Pancreas (tissue), 10 donors: ENCODE data around the gene CCSAP. TPM values are rescaled to one million over a fixed set of nuclear protein-coding genes. Genes with fewer than 3 reads are reported as not detected.

Experiments
- ATAC-seq, 4 donors: fragments of 200-7000 bp; cut with Tn5 transposase; one replicate each; pipeline versions ENCODE4 v1.8.0 to v1.9.1; 2020; ENCODE audit warnings: mild to moderate bottlenecking in 4 of 4, moderate library complexity in 4 of 4
- DNase-seq, 6 donors: peaks; one replicate each; pipeline ENCODE4 v3.0.0-alpha.2; 2020
- FAIRE-seq: peaks from 2 replicates; lab custom pipeline; 2012; peaks lifted over from hg19 to GRCh38; lab: Jason Lieb, UNC
- H3K27ac ChIP-seq, 4 donors: fragments of 200-600 bp; sonication (generic); 1 replicate in 3 of 4; 2 replicates in 1 of 4; pipeline versions ENCODE4 v1.5.0 to v1.8.0; 2020
- H3K27me3 ChIP-seq, 4 donors: fragments of 200-600 bp; one replicate each; pipeline ENCODE4 v1.8.0; 2021
- H3K36me3 ChIP-seq, 3 donors: fragments of 200-600 bp; sonication (generic) in 1 of 3; one replicate each; pipeline versions ENCODE4 v1.5.0 to v1.8.0; 2020 to 2021
- H3K4me1 ChIP-seq, 3 donors: fragments of 200-600 bp; one replicate each; pipeline ENCODE4 v1.8.0; 2021
- H3K4me3 ChIP-seq, 4 donors: fragments of 200-600 bp; sonication (generic) in 2 of 4; one replicate each; pipeline versions ENCODE4 v1.5.0 to v1.8.0; 2020 to 2021
- H3K9me3 ChIP-seq, 4 donors: fragments of 200-600 bp; one replicate each; pipeline ENCODE4 v1.8.0; 2021
- WGBS, 2 donors: extraction: QIAGEN DNeasy Blood & Tissue Kit; methylation state at CpG; one replicate each; pipeline ENCODE4 v1.1.7; 2013; 5-methylcytosine and 5-hydroxymethylcytosine counted together
- intact Hi-C, 3 donors: fragments of 100-400 bp; cut with DNase I; formaldehyde crosslinking; loops; one replicate each; pipeline versions ENCODE4 v1.11.1 to v1.14.2; 2022
- polyA plus RNA-seq, 2 donors: library from polyadenylated mRNA; stranded (reverse); fragments of 200-250 nt; gene quantifications; one replicate each; pipeline ENCODE4 v1.2.3, GENCODE V29; 2013
- total RNA-seq, 6 donors: library from RNA; stranded (reverse); fragmentation: NEBNext Ultra II Directional in 4 of 6; extraction: Animal tissue kit (Norgen Biotek cat#: 25700) in 4 of 6; gene quantifications; one replicate each; pipeline versions ENCODE4 v1.2.1 to v1.2.4, GENCODE V29; 2021 to 2023
- TF ChIP-seq, protein P1 (sequence below), 4 donors: fragments of 200-600 bp; sonication (generic) in 3 of 4; IDR thresholded peaks; one replicate each; pipeline versions ENCODE4 v1.5.0 to v1.8.0; 2021; ENCODE audit warnings: antibody characterized with exemption in 4 of 4
- donor health status: healthy with polysubstance abuse.
- donor health status: DM: no; HTN: no; CAD: no; lungs with moderate emphysema.
- donor health status: DM: no; HTN: no; CAD: no.
- donor health status: control.
- donor health status: control.
- donor health status: Bipolar disorder and iron deficiency.
- donor health status: DM: yes; HTN: yes; CAD: no.
- donor health status: DM: no; HTN: no; CAD: no.
- donor health status: DM: no; HTN: no; CAD: no.
- donor health status: DM: yes; HTN: yes; CAD: no.

Gene CCSAP
- total and polyA plus RNA-seq, 8 donors = 0.97 to 4.6 (median 1.7) TPM

DNA sequence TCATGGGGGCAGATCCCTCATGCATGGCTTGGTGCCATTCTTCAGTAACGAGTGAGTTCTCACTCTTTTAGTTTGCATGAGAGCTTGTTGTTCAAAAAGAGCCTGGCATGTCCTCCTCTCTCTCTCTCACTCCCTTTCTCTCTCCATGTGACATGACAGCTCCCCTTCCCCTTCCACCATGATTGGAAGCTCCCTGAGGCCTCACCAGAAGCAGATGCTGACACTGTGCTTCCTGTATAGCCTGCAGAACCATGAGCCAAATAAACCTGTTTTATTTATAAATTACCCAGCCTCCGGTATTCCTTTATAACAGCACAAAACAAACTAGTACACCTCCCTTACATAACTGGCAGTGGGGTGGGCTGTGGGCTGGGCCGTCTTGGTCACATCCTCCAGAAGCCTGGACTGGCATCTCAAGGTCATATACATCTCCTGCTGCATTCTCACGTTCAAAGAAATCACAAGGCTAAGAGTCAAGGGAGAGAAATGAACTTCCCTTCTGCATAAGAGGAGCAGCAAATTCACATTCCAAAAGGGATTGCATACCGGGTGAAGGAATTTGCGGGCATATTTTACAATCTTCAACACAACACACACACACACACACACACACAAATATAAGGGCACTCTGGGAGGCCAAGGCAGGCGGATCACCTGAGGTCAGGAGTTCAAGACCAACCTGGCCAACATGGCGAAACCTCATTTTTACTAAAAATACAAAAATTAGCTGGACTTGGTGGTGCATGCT lies 2.3 kb upstream of the CCSAP start:
- no peaks in the 10 kb centered on the region for H3K27me3 ChIP-seq
- WGBS, 2 donors = 59 to 68% methylated on average over 8 of the region's 8 CpGs
- peaks cover 0 to 4% (median 0%) of the 10 kb centered on the region in 3 donors for H3K4me1 ChIP-seq
- ATAC-seq = no peak
- H3K27ac ChIP-seq = no peak overlapping the region
- no peak for FAIRE-seq
- TF ChIP-seq, protein P1, sequence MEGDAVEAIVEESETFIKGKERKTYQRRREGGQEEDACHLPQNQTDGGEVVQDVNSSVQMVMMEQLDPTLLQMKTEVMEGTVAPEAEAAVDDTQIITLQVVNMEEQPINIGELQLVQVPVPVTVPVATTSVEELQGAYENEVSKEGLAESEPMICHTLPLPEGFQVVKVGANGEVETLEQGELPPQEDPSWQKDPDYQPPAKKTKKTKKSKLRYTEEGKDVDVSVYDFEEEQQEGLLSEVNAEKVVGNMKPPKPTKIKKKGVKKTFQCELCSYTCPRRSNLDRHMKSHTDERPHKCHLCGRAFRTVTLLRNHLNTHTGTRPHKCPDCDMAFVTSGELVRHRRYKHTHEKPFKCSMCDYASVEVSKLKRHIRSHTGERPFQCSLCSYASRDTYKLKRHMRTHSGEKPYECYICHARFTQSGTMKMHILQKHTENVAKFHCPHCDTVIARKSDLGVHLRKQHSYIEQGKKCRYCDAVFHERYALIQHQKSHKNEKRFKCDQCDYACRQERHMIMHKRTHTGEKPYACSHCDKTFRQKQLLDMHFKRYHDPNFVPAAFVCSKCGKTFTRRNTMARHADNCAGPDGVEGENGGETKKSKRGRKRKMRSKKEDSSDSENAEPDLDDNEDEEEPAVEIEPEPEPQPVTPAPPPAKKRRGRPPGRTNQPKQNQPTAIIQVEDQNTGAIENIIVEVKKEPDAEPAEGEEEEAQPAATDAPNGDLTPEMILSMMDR (IDR thresholded peaks at IDR 0.05) = no peak
- no peaks in the 10 kb centered on the region for H3K9me3 ChIP-seq
- no peaks in the 10 kb centered on the region for H3K36me3 ChIP-seq
- no peak for DNase-seq
- H3K4me3 ChIP-seq = no peak overlapping the region
- intact Hi-C loops = no loop called here

DNA sequence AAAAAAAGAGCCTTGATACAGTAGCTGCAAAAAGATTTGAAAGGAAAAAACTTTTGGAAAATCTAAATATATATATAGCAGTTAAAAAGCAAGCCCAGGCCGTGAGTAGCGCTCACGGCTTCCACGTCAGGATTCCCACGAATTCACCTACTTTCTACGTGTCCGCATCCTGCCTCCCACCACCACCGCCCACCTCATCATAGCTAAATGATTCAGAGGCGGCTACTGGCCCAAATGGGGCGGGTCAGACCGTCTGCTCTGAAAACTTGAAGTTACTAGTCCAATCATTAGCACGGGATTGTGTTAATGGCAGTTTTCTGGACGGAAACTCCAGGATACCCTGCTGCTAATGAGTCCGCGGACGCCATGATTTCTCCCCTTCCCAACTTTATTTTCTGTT lies 1.3 kb upstream of the CCSAP start:
- TF ChIP-seq, protein P1 (IDR thresholded peaks at IDR 0.05) = no peak

DNA sequence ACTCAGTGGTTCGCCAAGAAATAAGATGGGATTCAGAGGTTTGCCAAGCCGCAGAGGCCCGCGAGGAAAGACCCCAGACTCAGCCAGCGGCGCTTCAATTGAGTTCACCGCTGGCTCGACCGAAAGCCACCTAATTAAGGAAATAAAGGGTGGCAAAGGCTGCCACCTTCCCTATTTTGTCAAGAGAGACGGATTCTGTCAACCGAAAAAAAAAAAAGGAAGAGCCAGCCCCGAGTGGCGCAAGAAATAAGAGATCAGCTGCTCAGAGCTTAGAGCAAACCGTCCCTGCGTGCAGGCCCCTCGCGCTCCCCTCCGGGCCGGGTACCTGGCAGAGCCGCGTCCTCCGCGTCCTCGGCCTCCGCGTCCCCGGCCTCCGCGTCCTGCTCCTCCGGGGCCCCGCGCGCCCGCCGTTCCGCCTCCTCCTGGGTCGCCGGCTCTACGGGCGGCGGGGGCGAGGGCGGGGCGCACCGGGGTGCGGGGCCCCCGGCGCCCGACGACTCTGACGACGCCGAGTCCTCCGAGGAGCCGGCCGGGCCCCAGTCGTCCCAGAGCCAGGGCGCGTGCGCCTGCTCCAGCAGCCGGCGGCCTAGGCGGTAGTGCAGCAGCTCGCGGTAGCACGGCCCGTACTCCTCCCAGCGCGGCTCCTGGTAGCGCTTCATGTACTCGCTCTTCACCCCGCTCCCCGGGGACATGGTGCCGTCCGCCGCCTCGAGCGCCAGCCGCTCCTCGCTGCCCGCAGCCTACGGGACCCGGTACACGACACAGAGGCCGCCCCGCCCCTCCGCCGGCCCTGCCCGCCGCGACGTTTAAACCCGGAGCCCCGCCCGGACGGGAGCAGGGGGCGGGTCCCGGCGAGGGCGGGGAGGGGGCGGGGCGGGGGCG lies 832 bp downstream of the CCSAP start:
- H3K27me3 ChIP-seq = no peaks in the 10 kb centered on the region
- TF ChIP-seq, protein P1 (IDR thresholded peaks at IDR 0.05) = no peak
- intact Hi-C loops = no loop called here
- DNase-seq (peak; percentile 82 to 94 (median 87)), ATAC-seq (peak; percentile 95 to 98 (median 97)), FAIRE-seq (no peak)
- H3K36me3 ChIP-seq = no peaks in the 10 kb centered on the region
- peaks cover 0 to 4% (median 0%) of the 10 kb centered on the region in 3 donors for H3K4me1 ChIP-seq
- peak overlapping the region; percentile 57 to 85 (median 73) for H3K27ac ChIP-seq
- H3K9me3 ChIP-seq = no peaks in the 10 kb centered on the region
- 0% methylated on average over 77 to 103 of the region's 103 CpGs for WGBS, 2 donors
- H3K4me3 ChIP-seq = peak overlapping the region; percentile 89 to 94 (median 92)

More for the DNA sequence above, 1.3 kb upstream of the CCSAP start:
- intact Hi-C loops = no loop called here
- FAIRE-seq (no peak), DNase-seq (no peak), ATAC-seq (no peak)
- no peak overlapping the region for H3K4me3 ChIP-seq
- peaks cover 0 to 4% (median 0%) of the 10 kb centered on the region in 3 donors for H3K4me1 ChIP-seq
- H3K27me3 ChIP-seq = no peaks in the 10 kb centered on the region
- no peaks in the 10 kb centered on the region for H3K36me3 ChIP-seq
- WGBS, 2 donors = 83 to 89% methylated on average over 16 of the region's 16 CpGs
- no peak overlapping the region for H3K27ac ChIP-seq
- no peaks in the 10 kb centered on the region for H3K9me3 ChIP-seq

DNA sequence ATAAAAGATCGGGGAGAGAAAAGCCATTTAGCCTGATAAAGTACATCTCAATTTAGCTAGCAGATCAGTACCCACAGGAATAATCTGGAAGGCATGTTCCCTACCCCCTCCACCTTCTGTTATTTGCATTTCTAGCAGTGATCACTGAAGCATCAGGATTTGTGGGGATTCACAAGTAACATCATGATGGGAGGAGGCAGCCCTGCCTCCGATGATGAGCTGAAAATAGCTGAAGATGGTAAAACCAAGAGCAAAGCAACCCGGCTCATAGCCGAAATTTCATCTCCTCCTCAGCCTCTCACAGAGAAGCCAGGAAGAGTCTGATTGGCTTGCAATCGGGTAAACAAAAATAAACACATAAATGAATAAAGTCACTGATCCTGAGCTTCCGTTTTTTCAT lies 2.4 kb downstream of the CCSAP start:
- H3K27ac ChIP-seq = no peak overlapping the region
- no peaks in the 10 kb centered on the region for H3K9me3 ChIP-seq
- FAIRE-seq (no peak), ATAC-seq (no peak), DNase-seq (no peak)
- TF ChIP-seq, protein P1 (IDR thresholded peaks at IDR 0.05) = no peak
- peaks cover 0 to 4% (median 0%) of the 10 kb centered on the region in 3 donors for H3K4me1 ChIP-seq
- H3K27me3 ChIP-seq = no peaks in the 10 kb centered on the region
- intact Hi-C loops = no loop called here
- H3K36me3 ChIP-seq = no peaks in the 10 kb centered on the region
- H3K4me3 ChIP-seq = no peak overlapping the region
- WGBS, 2 donors = 90% methylated on average over 6 of the region's 6 CpGs
